Stimulated activated CD8-positive, alpha-beta memory T cell treated with anti-CD3 and anti-CD28 coated beads, Interleukin-4, amount 100 ng/mL, for 1 hour (primary cell): ENCODE results near the gene NPAS3.

Experiments used
- DNase-seq, 2 donors: peaks; one replicate each; pipeline ENCODE4 v3.0.0-alpha.2; 2020; ENCODE audit warnings: low read depth in 2 of 2, low spot score in 1 of 2

The NPAS3 gene

DNA sequence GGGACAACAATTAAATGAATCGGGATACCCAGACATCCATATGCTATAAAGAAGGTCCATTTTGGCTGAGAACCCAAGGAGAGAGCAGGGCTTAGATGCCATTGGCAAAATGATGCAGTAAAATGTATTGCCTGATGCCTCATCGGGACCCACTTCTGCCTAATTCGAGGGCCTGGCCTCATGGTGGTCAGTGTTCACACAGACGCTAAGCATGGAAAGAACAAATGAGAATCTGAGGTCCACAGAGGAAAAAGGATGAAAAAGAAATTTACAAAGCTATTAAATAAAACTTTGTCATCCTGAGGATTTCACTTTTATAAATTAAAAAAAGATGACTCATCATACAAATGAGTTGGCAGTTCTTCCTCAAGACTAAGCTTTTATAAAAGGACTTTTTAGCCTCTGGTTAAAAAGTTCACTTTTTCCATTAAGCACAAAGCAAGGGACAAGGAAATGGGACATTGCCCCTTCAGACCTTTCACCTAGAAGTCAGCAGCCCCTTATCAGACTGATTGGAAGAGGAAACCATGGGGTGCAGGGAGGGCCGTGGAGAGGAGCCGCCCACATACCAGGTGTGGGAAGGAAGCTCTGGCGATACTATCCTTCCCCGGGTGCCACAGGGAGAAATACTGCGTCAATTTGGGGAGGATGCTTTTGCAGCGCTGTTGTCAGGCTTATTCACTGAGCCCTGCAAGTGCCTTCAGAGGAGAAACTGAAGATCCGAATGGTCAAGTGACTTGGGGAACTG, 836.2 kb downstream of the NPAS3 start:
- DNase-seq: no peak

DNA sequence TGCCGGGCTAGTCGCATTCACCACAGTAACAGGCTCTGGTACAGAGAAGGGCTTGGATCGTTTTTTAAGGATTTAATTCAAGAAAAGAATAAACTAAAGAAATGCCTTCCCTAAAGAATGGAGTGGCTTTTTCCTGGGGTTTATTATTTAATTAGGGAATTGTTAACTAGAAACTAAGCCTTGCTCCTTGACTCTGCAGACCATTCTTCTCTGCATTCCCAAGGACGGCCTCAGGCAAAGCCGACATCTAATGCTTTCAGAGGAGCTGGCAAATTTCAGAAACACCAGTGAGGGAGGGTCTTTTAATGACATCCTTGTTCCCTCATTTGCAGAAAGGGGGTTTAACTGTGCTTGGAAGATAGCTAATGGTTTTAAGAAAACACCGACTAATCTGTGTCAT, 838.2 kb downstream of the NPAS3 start:
- DNase-seq: no peak

DNA sequence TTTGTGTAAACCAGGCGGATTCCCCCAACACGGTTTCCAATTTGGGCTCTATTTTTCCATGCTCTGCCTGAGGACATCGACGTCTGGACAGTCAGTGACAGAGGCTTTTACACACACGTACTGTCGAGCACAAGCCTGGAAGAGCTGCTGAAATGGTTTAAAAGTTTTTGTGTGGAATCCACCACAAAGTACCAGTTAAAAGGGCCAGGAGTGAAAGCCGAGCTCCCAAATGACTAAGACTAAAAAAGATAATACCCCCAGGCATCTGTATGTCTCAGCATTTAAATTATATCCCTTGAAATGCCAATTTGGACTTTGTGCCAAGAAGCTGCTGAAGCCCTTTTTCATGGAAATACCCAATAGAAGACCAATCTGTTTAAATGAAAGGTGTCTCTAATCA, 839.0 kb downstream of the NPAS3 start:
- no peak for DNase-seq

DNA sequence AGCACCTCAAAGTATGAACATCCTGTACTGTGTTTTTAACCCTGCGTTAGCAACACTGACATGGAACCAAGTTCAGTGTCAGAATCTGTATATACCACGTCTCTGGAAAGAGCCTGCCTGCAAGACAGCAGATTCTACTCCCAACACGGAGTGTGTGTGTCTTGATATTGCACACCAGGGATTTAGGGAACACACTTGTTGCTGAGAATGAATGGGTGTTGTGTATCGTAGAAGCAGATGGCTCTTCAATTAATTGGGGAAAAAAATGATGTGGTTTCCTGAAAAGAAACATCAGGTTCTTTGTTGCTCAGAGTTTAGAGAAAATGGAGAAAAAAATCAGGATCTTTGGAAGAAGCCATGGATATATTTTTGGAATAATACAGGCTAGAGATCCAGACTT, 841.4 kb downstream of the NPAS3 start:
- DNase-seq: no peak

DNA sequence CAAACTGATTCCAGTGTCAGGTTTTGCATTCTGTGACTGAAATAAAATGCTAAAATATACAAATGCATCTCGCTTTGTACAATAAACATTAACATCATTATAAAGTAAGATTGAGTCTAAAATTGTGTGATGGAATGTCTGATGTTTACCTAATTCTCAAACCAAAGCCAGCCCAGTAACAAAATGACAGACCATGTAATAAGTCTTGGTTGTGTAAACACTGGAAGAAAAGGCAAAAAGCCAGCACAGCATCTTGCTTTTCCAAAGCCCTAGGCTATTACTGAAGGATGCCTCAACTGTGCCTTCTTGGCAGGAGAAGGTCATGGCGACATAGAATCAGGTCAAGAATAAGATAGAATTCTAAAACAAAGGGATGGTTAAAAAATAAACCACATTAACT, 842.6 kb downstream of the NPAS3 start:
- DNase-seq: no peak

DNA sequence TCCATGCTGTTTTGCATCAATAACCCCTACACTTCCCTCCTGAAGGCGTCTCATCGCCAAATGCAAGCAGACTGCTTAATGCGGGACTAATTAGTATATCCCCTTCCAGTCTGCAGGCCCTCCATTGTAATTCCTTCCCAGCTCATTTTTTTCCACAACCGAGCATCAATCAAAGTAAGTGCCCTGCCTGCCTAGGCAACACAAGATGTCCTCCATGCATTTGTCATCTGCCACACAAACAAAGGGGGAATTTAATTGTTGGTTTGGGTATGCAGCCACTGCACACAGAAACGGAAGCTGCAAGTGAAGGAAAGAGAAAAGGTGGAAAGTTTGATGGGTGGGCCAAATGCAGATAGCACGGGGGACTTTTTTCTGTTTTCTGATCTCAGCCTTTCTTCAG, 844.2 kb downstream of the NPAS3 start:
- DNase-seq: no peak

DNA sequence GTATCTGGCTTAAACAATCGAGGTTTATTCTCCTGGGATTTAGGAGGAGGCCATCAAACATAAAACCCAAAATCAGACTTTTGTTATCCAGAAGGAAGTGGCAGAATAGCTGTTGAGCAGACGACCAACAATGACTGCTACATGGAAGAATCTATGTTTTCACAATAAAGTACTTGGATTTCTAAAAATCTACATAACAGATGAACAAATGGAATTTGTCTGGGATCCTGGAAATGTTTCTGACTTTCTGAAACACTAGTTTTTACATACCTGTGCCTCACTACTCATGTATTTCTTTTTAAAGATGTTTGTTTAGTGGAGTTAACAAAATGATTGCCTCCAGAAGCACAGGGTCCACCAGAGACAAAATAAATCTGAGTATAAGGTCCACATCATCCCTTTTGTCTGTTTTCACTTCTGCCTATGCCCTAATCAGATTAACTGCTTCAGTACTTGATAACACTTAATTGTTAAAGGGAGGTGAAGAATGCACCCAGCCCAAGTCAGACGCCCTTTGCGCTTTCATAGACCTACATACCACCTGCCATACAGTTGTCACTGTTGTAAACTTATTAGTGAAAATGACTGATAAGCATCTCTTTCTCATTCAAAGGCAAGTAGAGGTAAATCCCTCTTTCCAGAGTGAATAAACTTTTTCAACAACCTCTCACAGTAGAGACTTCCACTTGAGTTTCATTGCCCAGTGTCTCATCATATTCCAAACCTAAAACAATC, 847.6 kb downstream of the NPAS3 start:
- DNase-seq: no peak

DNA sequence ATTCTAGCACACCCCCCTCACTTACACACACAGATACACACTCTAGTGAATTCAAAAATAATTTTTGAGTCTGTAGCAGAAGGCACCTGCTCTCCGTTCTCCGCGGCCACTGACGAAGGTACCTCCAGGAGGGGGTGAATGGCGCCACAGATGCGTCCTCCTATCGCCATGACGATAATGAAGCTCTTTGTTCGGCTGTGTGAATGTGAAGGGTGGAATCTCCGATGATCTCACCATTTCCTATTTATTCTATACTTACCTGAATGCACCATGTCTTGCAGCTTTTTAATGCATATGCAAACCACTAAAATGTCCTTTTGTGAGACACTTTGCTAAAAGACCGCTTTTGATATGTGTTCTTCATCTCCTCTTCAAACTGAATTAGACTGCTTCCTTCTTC, 849.5 kb downstream of the NPAS3 start:
- DNase-seq: no peak

DNA sequence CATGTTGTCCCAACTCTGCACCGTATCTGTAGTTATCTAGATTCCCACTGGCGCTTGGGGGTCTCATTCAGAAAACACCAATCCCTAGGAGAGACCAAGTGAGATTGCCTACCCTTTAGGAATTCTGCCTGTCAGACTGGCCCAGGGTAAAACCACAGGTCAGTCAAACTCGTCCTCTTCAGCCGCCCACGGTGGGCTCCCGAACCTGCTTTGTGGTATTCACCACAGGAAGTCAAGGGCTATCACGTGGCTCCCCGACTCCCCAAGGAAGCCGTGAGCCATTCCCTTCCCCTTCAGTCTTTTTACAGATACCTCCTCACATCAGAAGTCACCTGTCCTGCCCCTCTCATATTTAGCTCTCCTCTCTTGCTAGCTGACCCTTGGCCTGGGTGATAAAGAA, 852.3 kb downstream of the NPAS3 start:
- DNase-seq: no peak

DNA sequence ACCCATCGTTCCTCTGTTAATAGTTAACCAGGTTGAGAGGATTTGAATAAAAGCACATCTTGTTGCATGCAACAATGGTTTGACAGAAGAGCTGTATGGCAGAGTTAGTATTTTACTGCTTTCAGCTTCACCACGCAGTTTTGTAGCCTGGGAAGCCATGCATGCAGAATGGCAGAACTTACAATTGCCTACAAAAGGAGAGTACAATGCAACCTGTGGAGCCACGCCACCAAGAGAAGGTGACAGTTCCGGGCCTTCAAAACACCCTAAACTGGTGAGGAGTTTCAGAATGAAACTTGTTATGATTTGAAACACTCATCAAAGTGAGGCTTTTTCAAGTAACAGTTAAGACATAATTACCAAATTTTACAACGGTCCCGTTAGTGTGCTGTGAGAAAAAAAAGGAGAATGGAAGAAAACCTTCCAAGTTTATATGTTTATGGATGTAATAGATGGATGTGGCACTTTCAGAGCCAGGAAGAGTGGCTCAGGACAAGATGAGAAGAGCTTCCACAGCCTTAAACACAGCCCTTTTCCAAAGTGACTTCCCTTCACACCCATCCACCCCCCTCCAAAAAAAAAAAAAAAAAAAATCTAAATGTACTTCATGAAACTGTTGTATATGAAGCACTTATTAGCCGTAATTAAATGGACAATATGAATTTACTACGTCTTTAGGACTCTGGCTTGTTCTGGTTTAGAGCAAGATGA, 853.5 kb downstream of the NPAS3 start:
- no peak for DNase-seq

DNA sequence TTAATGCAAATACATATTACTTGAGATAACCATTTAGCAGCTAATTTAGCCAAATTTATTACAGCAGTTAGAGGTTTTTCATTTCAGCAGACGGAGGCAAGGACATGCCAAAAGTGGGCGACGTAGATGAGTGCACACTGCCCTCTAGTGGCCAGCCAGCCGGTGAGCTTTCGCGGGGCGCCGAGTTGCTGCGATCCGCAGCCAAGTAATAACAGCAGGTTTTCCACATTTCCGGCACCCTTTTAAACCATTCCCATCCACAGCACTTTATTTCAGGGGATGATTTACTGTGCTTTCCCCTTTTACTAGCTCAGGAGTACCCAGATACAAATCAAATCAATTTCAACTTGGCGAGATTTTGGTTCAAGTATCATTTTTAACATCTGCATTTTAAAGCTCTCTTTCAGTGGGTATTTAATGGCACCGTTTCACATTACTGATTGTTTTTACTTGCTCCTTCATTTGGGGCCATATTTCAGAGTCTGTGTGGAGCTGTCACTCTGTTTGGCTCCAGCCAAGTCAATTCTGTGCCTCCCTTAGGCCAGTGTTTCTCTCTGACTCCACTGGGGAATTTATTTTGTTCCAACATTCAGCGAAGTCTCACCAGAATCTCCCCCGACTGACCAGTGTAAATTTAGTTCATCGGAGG, 854.2 kb downstream of the NPAS3 start:
- peak; percentile 3 to 31 for DNase-seq

DNA sequence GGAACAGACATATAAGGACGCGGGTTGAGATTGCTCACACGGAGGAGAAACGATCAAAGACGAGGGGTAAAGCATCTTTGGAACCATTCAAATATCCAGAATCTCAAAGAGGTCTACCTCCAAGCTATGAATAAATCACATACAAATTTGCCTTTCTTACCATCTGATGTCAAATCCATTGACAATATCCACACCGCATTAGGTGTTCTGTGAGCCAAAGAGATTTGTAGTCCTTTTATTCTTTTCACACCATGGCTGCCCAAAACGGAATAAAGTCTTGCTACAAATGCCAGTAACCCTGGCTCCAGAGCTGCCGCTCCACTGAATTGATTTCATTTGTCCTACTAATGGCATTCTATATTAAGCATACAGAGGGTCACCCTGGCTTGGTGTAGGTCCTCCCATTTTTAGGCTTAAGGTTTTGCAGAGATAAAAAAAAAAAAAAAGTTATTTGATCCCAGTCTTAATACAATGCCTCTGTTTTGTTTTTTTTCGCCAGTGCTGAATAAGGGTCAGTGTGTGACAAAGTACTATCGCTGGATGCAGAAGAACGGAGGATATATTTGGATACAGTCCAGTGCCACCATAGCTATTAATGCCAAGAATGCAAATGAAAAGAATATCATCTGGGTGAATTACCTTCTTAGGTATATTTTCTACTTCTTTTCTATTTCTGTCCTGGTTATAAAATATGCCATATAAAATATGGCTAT, 854.9 kb downstream of the NPAS3 start:
- no peak for DNase-seq

DNA sequence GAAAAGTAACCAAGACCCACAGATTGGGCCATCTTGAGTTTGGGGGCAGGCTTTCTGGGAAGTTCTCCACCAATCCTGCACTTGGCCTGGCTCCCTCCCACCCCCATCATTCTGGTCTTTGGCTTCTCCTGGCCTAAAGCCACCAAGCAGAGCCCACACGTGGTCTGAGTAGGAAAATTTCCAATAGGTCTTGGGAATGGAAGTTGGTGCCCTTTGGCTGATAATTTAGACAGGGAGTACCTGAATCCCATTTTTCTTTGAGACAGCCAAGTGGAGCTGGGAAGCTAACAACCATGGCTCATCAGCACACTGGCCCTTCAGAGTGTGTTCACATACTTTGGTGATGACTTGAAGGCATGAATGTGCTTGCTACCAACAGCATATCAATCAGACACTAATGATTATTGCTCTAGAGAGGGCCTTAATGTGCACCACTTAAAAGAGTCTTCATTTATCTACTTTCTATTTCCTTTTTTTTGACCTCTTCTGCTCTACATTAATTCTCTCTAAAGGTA, 856.2 kb downstream of the NPAS3 start:
- no peak for DNase-seq

DNA sequence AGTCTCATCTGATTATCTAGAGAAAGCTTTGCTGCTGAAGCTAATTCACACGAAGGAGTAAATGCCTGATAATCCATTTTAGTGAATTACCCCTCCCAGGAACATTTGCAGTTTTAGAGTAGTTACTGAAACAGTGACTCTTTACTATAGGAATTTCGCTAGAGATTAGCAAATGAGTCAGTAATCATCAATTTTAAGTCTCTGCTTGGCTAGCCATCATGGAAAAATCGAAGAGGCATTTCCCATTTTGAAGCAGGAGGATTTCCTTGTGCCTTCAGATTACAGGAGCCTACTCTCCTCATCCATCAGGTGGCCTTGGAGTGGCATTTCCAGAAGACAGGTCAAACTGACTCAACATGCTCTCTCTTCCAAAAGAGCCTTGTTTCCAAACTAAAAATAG, 857.7 kb downstream of the NPAS3 start:
- DNase-seq: no peak

DNA sequence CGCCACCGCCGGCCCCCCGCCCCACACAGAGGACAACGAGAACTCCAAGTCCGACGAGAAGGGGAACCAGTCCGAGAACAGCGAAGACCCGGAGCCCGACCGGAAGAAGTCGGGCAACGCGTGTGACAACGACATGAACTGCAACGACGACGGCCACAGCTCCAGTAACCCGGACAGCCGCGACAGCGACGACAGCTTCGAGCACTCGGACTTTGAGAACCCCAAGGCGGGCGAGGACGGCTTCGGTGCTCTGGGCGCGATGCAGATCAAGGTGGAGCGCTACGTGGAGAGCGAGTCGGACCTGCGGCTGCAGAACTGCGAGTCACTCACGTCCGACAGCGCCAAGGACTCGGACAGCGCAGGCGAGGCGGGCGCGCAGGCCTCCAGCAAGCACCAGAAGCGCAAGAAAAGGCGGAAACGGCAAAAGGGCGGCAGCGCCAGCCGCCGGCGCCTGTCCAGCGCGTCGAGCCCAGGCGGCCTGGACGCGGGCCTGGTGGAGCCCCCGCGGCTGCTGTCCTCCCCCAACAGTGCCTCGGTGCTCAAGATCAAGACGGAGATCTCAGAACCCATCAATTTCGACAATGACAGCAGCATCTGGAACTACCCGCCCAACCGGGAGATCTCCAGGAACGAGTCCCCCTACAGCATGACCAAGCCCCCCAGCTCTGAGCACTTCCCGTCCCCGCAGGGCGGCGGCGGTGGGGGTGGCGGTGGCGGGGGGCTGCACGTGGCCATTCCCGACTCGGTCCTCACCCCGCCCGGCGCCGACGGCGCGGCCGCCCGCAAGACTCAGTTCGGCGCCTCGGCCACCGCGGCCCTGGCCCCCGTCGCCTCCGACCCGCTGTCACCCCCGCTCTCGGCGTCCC, 861.3 kb downstream of the NPAS3 start:
- DNase-seq: no peak

DNA sequence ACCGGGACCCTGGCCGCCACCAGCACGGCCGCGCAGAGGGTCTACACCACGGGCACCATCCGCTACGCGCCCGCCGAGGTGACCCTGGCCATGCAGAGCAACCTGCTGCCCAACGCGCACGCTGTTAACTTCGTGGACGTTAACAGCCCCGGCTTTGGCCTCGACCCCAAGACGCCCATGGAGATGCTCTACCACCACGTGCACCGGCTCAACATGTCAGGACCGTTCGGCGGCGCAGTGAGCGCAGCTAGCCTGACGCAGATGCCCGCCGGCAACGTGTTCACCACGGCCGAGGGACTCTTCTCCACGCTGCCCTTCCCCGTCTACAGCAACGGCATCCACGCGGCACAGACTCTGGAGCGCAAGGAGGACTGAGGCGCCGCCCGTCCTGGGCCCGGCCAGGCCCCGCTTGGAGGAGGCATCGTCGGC, 862.1 kb downstream of the NPAS3 start:
- DNase-seq: no peak

DNA sequence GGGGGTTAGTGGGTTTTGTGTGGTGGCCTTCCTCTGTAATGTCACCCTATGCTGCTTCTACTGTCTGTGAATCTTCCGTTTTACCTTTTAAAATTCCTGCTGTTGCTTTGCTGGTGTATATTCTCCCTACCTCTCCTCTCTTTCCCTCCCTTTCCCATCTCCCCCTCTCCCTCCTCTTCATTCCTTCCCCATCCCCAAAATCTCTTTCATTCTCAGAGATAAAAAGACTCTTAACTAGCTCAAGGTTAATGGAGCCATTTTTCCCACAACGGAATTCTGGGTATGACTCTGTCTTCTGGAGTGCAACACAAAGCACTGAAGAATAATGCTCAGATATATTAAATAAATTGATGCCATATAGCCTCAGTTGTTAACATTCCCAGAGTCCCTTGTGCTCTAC, 864.1 kb downstream of the NPAS3 start:
- DNase-seq: no peak

DNA sequence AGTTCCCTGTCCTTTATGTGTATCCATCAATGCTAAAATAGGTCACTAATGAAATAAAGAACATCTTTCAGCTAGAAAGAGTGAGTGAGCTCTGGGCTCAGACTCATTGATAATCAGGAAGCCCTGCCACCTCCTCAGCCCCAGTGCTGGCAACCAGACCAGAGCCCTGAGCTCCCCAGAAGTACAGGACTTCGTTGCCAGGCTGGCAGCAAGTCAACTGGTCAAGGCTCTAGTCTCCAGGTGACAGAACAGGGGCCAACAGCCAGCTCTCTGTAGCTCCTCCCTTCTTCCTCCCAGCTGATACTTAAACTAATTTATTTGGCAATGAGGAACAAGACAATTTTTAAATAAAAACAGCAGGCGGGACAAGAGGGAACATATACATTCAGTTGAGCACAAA, 866.9 kb downstream of the NPAS3 start:
- DNase-seq: no peak

DNA sequence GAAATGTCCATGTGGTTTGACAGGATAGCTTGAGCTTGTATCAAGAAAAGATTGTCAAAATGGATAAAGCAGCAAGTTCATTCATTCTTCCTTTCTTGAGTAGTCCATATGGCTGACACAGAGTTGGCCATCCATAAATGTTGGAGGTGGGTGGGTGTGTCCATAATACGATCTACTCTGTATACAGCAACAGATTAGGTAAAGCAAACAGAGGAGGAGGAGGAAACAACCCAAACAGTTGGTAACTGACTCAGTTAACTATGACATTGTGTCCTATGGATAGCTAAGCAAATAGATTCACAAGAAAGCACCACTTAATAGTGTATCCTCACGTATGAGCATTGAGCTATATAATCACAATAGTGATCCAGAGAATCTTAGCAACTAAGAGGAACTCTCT, 868.2 kb downstream of the NPAS3 start:
- DNase-seq: no peak

DNA sequence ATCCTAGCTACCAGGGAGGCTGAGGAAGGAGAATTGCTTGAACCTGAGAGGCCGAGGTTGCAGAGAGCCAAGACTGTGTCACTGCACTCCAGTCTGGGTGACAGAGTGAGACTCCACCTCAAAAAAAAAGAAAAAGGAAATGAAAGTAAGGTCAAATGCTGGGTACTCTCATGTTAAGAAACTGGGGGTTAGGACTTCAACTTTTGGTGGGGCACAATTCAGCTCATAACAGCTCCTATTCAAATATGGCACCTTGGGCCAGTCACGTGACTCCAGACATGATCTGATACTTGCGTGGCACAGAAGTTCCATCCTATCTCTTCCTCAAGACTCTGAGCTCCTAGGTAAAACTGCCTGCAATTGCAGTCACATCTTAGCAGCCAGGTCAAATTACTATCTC, 869.5 kb downstream of the NPAS3 start:
- DNase-seq: no peak
